Effector CD8-positive, alpha-beta T cell (primary cell): ENCODE measurements around the gene DLD.
"Not testable (repeated sequence)": the region's sequence is repeated elsewhere in the genome, so short reads cannot be mapped to it uniquely, and the experiment has no call there.

Experiments
- DNase-seq: peaks from one replicate; lab custom pipeline; 2025; lab: John Stamatoyannopoulos, UW

The DLD gene

GRCh38 chr7:107945332-107945731 lies 54.3 kb downstream of the DLD start:
- no peak for DNase-seq

DNA sequence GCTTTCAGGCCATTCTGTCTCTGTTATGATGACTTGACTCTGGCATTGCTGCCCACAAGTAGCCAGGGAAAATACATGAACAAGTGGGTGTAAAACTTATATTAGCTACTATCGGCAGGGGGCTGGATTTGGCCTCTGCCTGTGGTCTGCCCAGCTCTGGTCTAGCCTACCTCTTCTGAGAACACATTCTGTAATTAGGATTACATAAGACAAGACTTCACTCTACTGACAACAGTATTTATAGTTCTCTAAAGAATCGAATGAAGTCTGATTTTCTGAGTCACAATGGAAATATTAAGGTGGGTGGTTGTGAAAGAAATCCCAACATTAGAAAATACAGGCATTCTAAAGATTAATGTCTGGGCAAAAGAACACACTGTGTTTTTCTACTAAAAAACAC lies 55.5 kb downstream of the DLD start:
- no peak for DNase-seq

GRCh38 chr7:107946881-107947280 lies 55.9 kb downstream of the DLD start:
- no peak for DNase-seq

DNA sequence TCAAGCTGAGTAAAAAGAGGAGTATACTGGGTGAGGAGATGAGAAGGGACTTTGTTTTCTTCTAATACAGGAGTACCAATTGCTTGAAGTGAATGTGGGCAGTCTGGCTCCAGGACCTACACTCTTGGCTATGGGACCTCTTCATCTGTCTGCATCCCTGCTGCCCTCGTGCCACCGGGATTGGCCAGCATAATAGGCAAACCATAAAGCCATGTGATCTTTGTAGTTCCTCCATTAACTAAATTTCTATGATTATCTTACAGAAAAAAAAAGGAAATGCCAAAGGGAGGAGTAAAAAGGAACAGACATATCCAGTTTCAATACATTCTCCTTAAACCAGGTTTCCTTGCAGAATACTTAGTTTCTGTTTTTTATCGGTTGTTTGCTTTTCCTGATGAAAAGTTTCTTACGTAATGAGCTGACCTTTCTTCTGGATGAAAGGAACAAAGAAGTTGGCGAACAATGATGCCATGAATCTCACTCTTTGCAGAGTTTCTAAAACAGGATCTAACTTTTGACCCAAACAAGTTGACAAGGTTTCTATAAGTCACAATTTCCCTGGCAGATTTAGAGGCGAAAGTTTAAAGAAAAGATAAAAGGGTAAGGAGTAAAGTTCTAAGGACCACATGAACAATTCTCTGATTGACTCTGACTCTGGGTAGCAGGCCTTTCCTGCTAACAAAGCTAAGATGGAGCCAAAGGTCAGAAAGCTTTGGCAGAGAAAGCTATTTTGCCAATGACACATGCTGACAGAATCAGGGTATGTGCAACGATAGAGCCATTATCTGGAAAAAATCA lies 57.9 kb downstream of the DLD start:
- no peak for DNase-seq

DNA sequence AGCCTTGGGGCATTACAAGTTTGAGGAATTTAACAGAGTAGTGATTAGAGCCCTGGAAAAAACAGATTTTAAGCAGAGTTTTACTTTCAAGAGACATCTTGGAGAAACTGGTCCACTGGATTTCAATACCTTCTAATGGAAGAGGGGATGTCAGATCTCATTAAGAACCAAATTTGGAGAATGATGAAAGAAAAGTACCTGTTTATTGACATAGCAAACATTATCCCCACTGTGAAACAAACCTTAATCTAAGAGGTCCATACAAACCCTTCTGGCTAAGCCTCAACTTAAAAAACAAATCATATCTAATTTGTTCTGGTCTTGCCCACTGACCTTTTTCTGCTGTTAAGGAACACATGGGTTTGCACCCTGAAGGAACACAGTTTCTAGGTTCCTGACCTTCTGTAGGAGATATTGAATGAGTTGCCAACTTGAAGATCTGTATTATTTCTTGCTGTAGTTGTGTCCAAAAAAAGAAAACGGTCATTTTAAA lies 58.5 kb downstream of the DLD start:
- DNase-seq: no peak

GRCh38 chr7:107951172-107951787 lies 60.3 kb downstream of the DLD start:
- DNase-seq: no peak

DNA sequence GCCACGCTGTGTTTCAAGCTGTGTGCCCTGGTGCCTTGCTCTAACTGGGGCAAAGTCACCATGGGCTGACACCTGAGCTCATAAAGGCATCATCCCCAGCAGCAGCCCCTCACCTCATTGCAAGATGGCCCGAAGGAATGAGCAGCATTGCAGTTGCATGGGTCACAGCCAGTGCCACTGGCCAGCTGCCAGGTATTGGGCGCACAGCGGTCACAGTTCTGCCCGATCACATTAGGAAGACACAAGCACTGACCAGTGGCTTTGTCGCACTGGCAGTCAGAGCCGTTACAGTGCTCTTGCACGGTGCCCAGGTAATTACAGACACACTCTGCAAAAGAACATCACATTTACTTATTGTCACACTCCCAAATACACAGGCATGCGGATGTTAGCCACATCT lies 60.9 kb downstream of the DLD start:
- no peak for DNase-seq

DNA sequence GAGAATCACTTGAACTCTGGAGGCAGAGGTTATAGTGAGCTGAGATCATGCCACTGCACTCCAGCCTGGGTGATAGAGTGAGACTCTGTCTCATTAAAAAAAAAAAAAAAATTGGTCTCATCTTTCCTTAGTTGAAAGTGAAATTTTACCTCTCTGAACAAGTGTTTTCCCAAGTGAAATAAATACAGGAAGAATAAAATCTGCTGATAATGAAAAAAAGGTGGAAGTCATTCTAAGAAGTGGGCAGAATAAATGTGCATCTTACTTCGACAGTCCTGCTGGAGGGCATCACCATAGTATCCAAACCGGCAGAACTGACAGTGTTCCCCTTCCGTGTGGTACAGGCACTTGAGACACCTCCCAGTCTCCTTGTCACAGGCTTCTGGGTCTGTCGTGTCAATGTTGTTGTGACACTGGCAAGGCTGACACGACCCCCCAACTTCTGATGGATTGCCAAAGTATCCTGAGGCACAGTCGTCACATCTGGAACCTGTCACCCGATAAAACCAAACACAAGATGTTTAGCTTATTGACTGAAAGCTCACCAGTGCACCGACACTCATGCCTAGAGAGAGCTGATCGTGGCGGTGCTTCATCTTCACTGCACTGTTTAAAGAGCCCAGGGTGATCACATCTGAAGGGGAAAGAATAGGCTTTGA lies 62.4 kb downstream of the DLD start:
- no peak for DNase-seq

DNA sequence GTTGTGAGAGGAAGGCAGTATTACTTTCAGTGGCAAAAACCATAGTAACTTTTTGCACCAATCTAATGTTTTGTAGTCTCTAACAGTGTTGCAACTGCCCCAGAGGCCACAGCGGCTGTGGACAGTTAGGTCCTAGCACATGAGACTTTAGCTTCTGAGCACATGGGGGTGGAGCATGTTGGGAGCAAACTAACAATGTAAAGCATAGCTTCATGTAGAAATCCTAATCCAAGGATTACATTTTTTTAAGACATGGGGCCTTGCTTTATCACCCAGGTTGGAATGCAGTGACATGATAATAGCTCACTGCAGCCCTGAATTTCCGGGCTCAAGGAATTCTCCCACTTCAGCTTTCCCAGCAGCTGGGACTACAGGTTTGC lies 62.9 kb downstream of the DLD start:
- DNase-seq: no peak

- no peak for DNase-seq
Observed at GRCh38 chr7:107955394-107955793, 64.4 kb downstream of the DLD start.

DNA sequence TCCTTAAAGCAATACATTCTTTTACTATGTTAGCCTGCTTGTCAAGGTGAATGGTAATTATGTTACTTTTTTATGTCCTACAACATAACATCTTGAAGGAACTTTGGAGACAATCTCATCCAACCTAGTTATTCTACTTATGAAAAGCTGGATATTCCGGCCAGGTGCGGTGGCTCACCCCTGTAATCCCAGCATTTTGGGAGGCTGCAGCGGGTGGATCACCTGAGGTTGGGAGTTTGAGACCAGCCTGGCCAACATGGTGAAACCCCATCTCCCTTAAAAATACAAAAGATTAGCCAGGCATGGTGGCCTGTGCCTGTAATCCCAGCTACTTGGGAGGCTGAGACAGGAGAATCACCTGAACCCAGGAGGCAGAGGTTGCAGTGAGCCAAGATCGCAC lies 66.0 kb downstream of the DLD start:
- DNase-seq: not testable (repeated sequence)

GRCh38 chr7:107957436-107957835 lies 66.5 kb downstream of the DLD start:
- no peak for DNase-seq

DNA sequence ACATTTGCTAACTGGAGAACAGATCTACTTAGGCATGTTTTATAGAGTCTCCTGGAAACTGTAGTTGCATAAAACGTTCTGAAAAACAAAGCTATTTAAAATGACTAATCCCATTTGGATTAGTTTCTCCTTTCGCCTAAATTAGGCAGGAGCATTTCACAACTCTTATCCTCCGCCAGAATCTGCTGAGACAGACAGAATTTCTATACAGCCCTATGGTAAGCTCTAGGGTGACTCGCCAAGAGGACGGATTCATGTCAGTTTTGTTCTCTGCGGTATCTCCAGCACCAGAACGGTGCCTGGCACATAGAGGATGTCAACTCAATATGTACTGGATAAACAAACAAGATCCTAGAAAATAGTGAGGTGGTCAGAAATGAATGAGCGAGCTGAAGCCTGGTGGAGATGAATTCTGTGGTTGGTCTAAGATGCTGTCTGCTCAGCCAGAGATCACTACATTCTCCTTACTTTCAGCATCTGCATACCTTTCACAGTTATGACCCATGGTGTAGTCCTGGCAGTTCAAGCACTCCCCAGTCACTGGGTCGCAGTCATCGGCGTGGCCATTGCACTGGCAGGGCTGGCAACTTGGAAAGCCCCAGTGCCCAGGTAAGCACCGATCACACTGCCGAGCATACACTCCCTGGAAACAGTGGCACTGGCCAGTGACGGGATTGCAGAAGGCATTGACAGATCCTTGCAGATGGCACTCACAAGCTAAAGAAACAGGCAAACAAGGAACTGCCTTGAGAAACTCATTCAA lies 68.0 kb downstream of the DLD start:
- DNase-seq: no peak

- DNase-seq: no peak
Observed at GRCh38 chr7:107959527-107959898, 68.5 kb downstream of the DLD start.

- DNase-seq: no peak
Observed at GRCh38 chr7:107960272-107960671, 69.3 kb downstream of the DLD start.

DNA sequence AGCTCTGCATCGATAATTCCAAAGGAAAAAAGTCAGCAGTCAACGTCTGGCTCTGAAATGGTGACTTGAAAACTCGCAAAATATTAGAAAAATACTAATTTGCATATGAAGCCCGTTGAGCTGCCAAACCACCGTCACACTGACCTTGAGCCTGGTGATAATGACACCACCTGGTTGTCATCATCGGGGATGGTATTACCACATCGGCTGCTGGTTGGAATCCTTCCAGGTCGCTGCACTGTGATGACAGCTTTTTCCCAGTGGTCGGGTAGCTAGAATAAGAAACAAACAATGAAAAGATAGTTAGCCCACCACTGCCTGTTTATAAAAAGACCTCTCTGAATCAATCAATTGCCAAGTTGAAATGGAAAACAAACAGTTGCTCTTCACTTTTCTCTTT lies 70.4 kb downstream of the DLD start:
- DNase-seq: no peak

DNA sequence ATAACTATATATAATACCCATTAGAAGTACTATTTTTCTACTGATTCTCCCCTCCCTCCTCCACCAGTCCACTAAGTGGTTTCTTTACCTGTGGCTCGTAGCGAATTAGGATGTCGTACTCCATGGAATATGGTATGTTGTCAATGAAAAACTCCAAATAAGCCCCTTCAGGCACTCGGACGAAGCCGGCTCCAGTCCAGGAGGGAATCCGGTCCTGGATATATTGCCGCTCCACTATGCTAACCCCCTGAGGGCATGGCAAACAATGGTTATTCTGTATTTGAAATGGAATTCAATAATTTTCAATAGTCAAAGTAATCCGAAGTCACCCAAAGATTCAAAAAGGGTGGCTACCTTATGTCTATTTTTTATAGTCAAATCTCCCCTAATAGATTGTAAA lies 71.8 kb downstream of the DLD start:
- DNase-seq: no peak

DNA sequence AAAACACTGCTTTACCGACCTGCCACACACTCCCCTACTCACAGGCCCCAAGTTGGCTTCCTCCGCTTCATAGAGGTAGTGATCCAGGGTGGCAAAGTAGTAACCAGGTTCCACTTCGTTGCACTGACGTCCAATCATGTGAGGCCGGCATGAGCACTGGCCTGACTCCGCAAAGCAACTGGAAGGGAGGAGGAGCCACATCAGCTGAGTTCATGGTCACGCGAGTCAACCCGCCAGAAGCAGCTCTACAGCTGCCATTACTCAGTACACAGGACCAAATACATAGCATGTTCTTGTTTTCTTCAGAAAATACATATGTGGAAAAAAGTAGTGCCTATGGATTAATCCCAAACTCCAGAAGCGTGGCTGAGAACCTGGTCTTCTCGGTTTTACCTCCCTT lies 73.5 kb downstream of the DLD start:
- no peak for DNase-seq

- DNase-seq: no peak
Observed at GRCh38 chr7:107966711-107967110, 75.7 kb downstream of the DLD start.

DNA sequence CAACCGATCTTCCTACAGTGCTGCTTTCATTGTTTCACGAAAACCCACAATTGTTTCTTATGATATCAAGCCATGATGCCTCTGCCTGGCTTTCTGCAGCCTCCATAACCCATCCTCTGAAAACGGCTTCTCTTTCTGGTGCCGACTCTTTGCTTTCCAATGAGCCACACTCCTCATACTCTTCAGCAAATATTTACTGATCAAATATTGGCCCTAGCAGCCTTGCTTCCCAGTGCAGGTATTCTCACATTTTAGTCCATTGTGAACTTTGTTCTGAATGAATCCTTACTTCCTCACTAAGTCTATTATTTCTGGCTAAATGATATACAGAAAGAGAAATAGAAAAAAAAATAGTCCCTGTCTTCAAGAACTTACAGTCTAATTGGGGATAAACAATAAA lies 76.4 kb downstream of the DLD start:
- DNase-seq: no peak

- DNase-seq: no peak
Observed at GRCh38 chr7:107968449-107968848, 77.5 kb downstream of the DLD start.

GRCh38 chr7:107969856-107970255 lies 78.9 kb downstream of the DLD start:
- no peak for DNase-seq
